Measurements from ENCODE around the gene ATE1.

DNA sequence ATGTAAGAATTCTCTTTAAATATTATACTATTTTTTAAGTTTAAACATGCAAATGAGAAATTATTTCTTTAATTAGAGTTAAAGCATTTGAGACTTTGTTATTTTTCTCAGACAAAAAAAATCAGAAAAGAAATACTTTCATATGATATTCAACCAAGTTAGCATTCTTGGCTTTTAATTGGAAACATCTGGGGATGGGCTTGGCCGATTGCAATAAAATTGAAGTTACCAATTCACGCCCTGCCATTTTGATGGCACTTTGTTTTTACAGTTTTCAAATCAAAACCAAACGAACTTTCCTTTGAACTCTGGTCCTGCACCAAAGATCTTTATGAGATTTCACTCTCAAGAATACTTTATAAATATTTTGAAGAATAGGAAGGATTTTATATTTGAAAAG, 127.7 kb downstream of the ATE1 start:
- no peak for TF ChIP-seq EZH2phosphoT487 (IDR thresholded peaks at IDR 0.05; ENCODE audit: low read depth)
- TF ChIP-seq, protein P1, sequence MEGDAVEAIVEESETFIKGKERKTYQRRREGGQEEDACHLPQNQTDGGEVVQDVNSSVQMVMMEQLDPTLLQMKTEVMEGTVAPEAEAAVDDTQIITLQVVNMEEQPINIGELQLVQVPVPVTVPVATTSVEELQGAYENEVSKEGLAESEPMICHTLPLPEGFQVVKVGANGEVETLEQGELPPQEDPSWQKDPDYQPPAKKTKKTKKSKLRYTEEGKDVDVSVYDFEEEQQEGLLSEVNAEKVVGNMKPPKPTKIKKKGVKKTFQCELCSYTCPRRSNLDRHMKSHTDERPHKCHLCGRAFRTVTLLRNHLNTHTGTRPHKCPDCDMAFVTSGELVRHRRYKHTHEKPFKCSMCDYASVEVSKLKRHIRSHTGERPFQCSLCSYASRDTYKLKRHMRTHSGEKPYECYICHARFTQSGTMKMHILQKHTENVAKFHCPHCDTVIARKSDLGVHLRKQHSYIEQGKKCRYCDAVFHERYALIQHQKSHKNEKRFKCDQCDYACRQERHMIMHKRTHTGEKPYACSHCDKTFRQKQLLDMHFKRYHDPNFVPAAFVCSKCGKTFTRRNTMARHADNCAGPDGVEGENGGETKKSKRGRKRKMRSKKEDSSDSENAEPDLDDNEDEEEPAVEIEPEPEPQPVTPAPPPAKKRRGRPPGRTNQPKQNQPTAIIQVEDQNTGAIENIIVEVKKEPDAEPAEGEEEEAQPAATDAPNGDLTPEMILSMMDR (IDR thresholded peaks at IDR 0.05; ENCODE audit: low read depth, low read length) = no peak
